ENCODE measurements around the gene ZNF222.

Gene ZNF222

GRCh38 chr19:44050740-44051649 lies 25.8 kb downstream of the ZNF222 start:
- H3K4me2 ChIP-seq (ENCODE audit: low read depth, low read length, poor library complexity, severe bottlenecking) = no peak overlapping the region
- no peaks in the 10 kb centered on the region for H3K36me3 ChIP-seq (ENCODE audit: insufficient read depth, low read length)
- no peaks in the 10 kb centered on the region for H3K9me2 ChIP-seq (replicated peaks; ENCODE audit: low read depth, low read length)
- no peaks in the 10 kb centered on the region for H3K27me3 ChIP-seq (ENCODE audit: insufficient read depth, low read length, poor library complexity, severe bottlenecking)
- H3K9ac ChIP-seq (ENCODE audit: low read depth, low read length, poor library complexity, severe bottlenecking) = no peak overlapping the region
- no peak overlapping the region for H3K4me3 ChIP-seq (ENCODE audit: low read length, poor library complexity, severe bottlenecking)
- no peaks in the 10 kb centered on the region for H3F3A ChIP-seq (ENCODE audit: low read depth)
- no peaks in the 10 kb centered on the region for H4K20me1 ChIP-seq (ENCODE audit: insufficient read depth, low read length, poor library complexity, severe bottlenecking)
- TF ChIP-seq CTCF (conservative IDR thresholded peaks at IDR 0.05; ENCODE audit: low read length) (no peak), EZH2phosphoT487 (IDR thresholded peaks at IDR 0.05; ENCODE audit: borderline replicate concordance) (no peak)
- H2AFZ ChIP-seq (ENCODE audit: low read length) = no peak overlapping the region
- H3K4me1 ChIP-seq (ENCODE audit: insufficient read depth, low read length, poor library complexity, severe bottlenecking) = no peaks in the 10 kb centered on the region
- H3K79me2 ChIP-seq (ENCODE audit: insufficient read depth, low read length) = no peaks in the 10 kb centered on the region
- no peaks in the 10 kb centered on the region for H3K9me3 ChIP-seq (ENCODE audit: insufficient read depth, low read depth, low read length)

- Histone ChIP-seq H3K9me3 (ENCODE audit: insufficient read depth, low read depth, low read length) (no peaks in the 10 kb centered on the region), H3K4me2 (ENCODE audit: low read depth, low read length, poor library complexity, severe bottlenecking) (no peak within 1 kb of the TSS), H3K9me2 (replicated peaks; ENCODE audit: low read depth, low read length) (no peaks in the 10 kb centered on the region), H3K79me2 (ENCODE audit: insufficient read depth, low read length) (no peaks in the 10 kb centered on the region), H2AFZ (ENCODE audit: low read length) (no peak within 1 kb of the TSS), H4K20me1 (ENCODE audit: insufficient read depth, low read length, poor library complexity, severe bottlenecking) (no peaks in the 10 kb centered on the region), H3K27me3 (ENCODE audit: insufficient read depth, low read length, poor library complexity, severe bottlenecking) (no peaks in the 10 kb centered on the region), H3K36me3 (ENCODE audit: insufficient read depth, low read length) (no peaks in the 10 kb centered on the region), H3K9ac (ENCODE audit: low read depth, low read length, poor library complexity, severe bottlenecking) (no peak within 1 kb of the TSS), H3F3A (ENCODE audit: low read depth) (no peaks in the 10 kb centered on the region), H3K4me1 (ENCODE audit: insufficient read depth, low read length, poor library complexity, severe bottlenecking) (no peaks in the 10 kb centered on the region), H3K4me3 (ENCODE audit: low read length, poor library complexity, severe bottlenecking) (no peak within 1 kb of the TSS)
- TF ChIP-seq EZH2phosphoT487 (IDR thresholded peaks at IDR 0.05; ENCODE audit: borderline replicate concordance) (no peak), CTCF (conservative IDR thresholded peaks at IDR 0.05; ENCODE audit: low read length) (no peak)
These were observed 26.6 kb downstream of the ZNF222 start, which contains the start of gene ZNF223 for GRCh38 chr19:44051650-44052402. Gene ZNF223, plus strand, starts transcription at chr19:44052036. Its CDS starts 3,141 bp downstream, at chr19:44055177.

GRCh38 chr19:44055870-44056269 lies 30.7 kb downstream of the ZNF222 start:
- Histone ChIP-seq H2AFZ (ENCODE audit: low read length) (no peak overlapping the region), H3K9ac (ENCODE audit: low read depth, low read length, poor library complexity, severe bottlenecking) (no peak overlapping the region), H3K4me3 (ENCODE audit: low read length, poor library complexity, severe bottlenecking) (no peak overlapping the region), H3K36me3 (ENCODE audit: insufficient read depth, low read length) (no peaks in the 10 kb centered on the region), H3K9me3 (ENCODE audit: insufficient read depth, low read depth, low read length) (no peaks in the 10 kb centered on the region), H3K4me2 (ENCODE audit: low read depth, low read length, poor library complexity, severe bottlenecking) (no peak overlapping the region), H3F3A (ENCODE audit: low read depth) (no peaks in the 10 kb centered on the region), H3K27me3 (ENCODE audit: insufficient read depth, low read length, poor library complexity, severe bottlenecking) (no peaks in the 10 kb centered on the region), H4K20me1 (ENCODE audit: insufficient read depth, low read length, poor library complexity, severe bottlenecking) (no peaks in the 10 kb centered on the region), H3K4me1 (ENCODE audit: insufficient read depth, low read length, poor library complexity, severe bottlenecking) (no peaks in the 10 kb centered on the region), H3K79me2 (ENCODE audit: insufficient read depth, low read length) (no peaks in the 10 kb centered on the region), H3K9me2 (replicated peaks; ENCODE audit: low read depth, low read length) (no peaks in the 10 kb centered on the region)
- TF ChIP-seq CTCF (conservative IDR thresholded peaks at IDR 0.05; ENCODE audit: low read length) = peak; percentile 33
- TF ChIP-seq EZH2phosphoT487 (IDR thresholded peaks at IDR 0.05; ENCODE audit: borderline replicate concordance) = no peak

All from Loucy (cell line).